Stimulated activated CD8-positive, alpha-beta memory T cell treated with anti-CD3 and anti-CD28 coated beads, Interleukin-12 subunit alpha, Interleukin-12 subunit beta, amount 100 ng/mL, for 24 hours (primary cell): ENCODE measurements around the gene FAM78A.

Source experiments
- DNase-seq: peaks from one replicate; pipeline ENCODE4 v3.0.0-alpha.2; 2020; ENCODE audit errors: extremely low read depth

FAM78A gene

GRCh38 chr9:131239161-131239975, 36.9 kb downstream of the FAM78A start:
- no peak for DNase-seq

- no peak for DNase-seq
Observed at GRCh38 chr9:131238402-131239021, 37.8 kb downstream of the FAM78A start.

GRCh38 chr9:131237931-131238401, 38.3 kb downstream of the FAM78A start:
- peak; percentile 61 for DNase-seq

GRCh38 chr9:131237291-131237690, 39.0 kb downstream of the FAM78A start:
- DNase-seq = no peak

GRCh38 chr9:131236761-131237160, 39.5 kb downstream of the FAM78A start:
- no peak for DNase-seq

- no peak for DNase-seq
Observed at GRCh38 chr9:131236161-131236560, 40.1 kb downstream of the FAM78A start.

GRCh38 chr9:131235480-131235851, 40.8 kb downstream of the FAM78A start:
- DNase-seq = no peak

- DNase-seq = no peak
Observed at GRCh38 chr9:131234799-131235479, 41.4 kb downstream of the FAM78A start.

- no peak for DNase-seq
Observed at GRCh38 chr9:131233995-131234394, 42.3 kb downstream of the FAM78A start.

- no peak for DNase-seq
Observed at GRCh38 chr9:131233556-131233955, 42.8 kb downstream of the FAM78A start.

- no peak for DNase-seq
Observed at GRCh38 chr9:131228988-131229387, 47.3 kb downstream of the FAM78A start.

GRCh38 chr9:131227959-131228460, 48.3 kb downstream of the FAM78A start:
- DNase-seq = no peak

GRCh38 chr9:131227112-131227958, 49.0 kb downstream of the FAM78A start:
- no peak for DNase-seq

GRCh38 chr9:131226226-131226625, 50.1 kb downstream of the FAM78A start:
- no peak for DNase-seq

- no peak for DNase-seq
Observed at GRCh38 chr9:131222460-131222859, 53.9 kb downstream of the FAM78A start.

GRCh38 chr9:131220485-131220884, 55.8 kb downstream of the FAM78A start:
- no peak for DNase-seq

GRCh38 chr9:131218370-131218769, 57.9 kb downstream of the FAM78A start:
- DNase-seq = no peak

GRCh38 chr9:131217331-131218031, 58.8 kb downstream of the FAM78A start:
- no peak for DNase-seq

- DNase-seq = no peak
Observed at GRCh38 chr9:131216806-131217205, 59.5 kb downstream of the FAM78A start.

GRCh38 chr9:131214876-131215275, 61.4 kb downstream of the FAM78A start:
- no peak for DNase-seq

GRCh38 chr9:131214286-131214856, 61.9 kb downstream of the FAM78A start:
- no peak for DNase-seq
